ENCODE data around the gene PLEKHA6.

DNA sequence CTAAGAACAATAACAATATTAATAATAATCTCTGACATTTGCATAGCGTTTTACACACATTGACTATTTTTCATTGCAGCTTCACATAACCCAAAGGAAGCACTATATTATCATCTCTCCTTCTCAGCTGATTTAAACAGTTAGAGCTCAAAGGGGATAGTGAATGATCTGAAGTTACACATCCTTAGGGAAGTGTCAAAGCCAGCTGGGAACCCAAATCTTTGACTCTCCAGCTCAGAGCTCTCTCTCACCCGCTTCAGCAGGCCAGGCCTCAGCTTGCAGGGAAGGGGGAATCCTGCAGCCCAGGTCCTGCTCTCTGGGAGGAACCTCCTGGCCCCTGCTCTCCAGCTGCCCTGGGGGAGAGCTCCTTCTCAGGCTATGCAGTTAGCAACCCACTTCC is 26.3 kb downstream of the PLEKHA6 start:
- no peak for TF ChIP-seq POLR2AphosphoS5 (IDR thresholded peaks at IDR 0.05)
- no peak for TF ChIP-seq CTCF (IDR thresholded peaks at IDR 0.05 in 8 of 11, conservative IDR thresholded peaks at IDR 0.05 in 3 of 11)
- TF ChIP-seq POLR2A (IDR thresholded peaks at IDR 0.05): no peak
